CD4-positive, CD25-positive, alpha-beta regulatory T cell (primary cell): ENCODE measurements around the gene PREP. TPM values are rescaled to one million over a fixed set of nuclear protein-coding genes. Genes with fewer than 3 reads are reported as not detected.
"Not testable (repeated sequence)": the region's sequence is repeated elsewhere in the genome, so short reads cannot be mapped to it uniquely, and the experiment has no call there.

Experiments
- ATAC-seq, 2 donors: fragments of 150-1000 bp; cut with Tn5 transposase; one replicate each; pipeline ENCODE4 v1.10.0; 2021; ENCODE audit warnings: low read depth in 2 of 2, moderate number of reproducible peaks in 2 of 2, moderate library complexity in 1 of 2
- DNase-seq, 3 donors: peaks; one replicate each; pipeline versions ENCODE4 v3.0.0 to v3.0.0-alpha.2; 2012 to 2022; ENCODE audit warnings: mixed read lengths in 1 of 3
- H3K27ac ChIP-seq: one replicate; pipeline ENCODE4 v1.7.0; 2013; ENCODE audit warnings: mild to moderate bottlenecking, low read length; ENCODE audit not compliant: insufficient read depth, poor library complexity, severe bottlenecking
- H3K27me3 ChIP-seq: one replicate; pipeline ENCODE4 v1.7.0; 2013; ENCODE audit warnings: low read length; ENCODE audit not compliant: control insufficient read depth, insufficient read depth
- H3K36me3 ChIP-seq: one replicate; pipeline ENCODE4 v1.7.0; 2013; ENCODE audit warnings: mild to moderate bottlenecking, low read length, moderate library complexity; ENCODE audit not compliant: control insufficient read depth, insufficient read depth
- H3K4me1 ChIP-seq: 2 replicates; pipeline ENCODE4 v1.7.0; 2013; ENCODE audit warnings: mild to moderate bottlenecking, low read length; ENCODE audit not compliant: insufficient read depth, control insufficient read depth, poor library complexity, severe bottlenecking
- H3K4me3 ChIP-seq: one replicate; pipeline ENCODE4 v1.7.0; 2013; ENCODE audit warnings: low read depth, mild to moderate bottlenecking, low read length, moderate library complexity
- H3K9me3 ChIP-seq, 2 experiments: 1 replicate in 1 of 2; 2 replicates in 1 of 2; pipeline ENCODE4 v1.7.0; 2013; ENCODE audit warnings: low read length in 2 of 2, mild to moderate bottlenecking in 1 of 2, moderate library complexity in 1 of 2; ENCODE audit not compliant: control insufficient read depth in 2 of 2
- H3K27ac Mint-ChIP-seq, 3 donors: one replicate each; pipeline ENCODE4 v1.8.0; 2020 to 2022; ENCODE audit warnings: mild to moderate bottlenecking in 3 of 3, mixed read lengths in 3 of 3, moderate library complexity in 2 of 3
- H3K27me3 Mint-ChIP-seq: one replicate; pipeline ENCODE4 v1.8.0; 2022; ENCODE audit warnings: mild to moderate bottlenecking, mixed read lengths
- H3K36me3 Mint-ChIP-seq: one replicate; pipeline ENCODE4 v1.8.0; 2020; ENCODE audit warnings: mixed read lengths
- H3K4me1 Mint-ChIP-seq, 4 donors: one replicate each; pipeline ENCODE4 v1.8.0; 2020 to 2022; ENCODE audit warnings: mixed read lengths in 4 of 4, mild to moderate bottlenecking in 1 of 4
- H3K4me3 Mint-ChIP-seq, 4 donors: one replicate each; pipeline ENCODE4 v1.8.0; 2020 to 2022; ENCODE audit warnings: mild to moderate bottlenecking in 4 of 4, mixed read lengths in 4 of 4, moderate library complexity in 3 of 4
- H3K9me3 Mint-ChIP-seq, 7 donors: one replicate each; pipeline ENCODE4 v1.8.0; 2020 to 2022; ENCODE audit warnings: mixed read lengths in 7 of 7, mild to moderate bottlenecking in 3 of 7, moderate library complexity in 2 of 7
- polyA plus RNA-seq, 4 donors: library from polyadenylated mRNA; unstranded; fragments of 300-500 nt; fragmentation: Illumina TruSeq; gene quantifications; one replicate each; pipeline ENCODE4 v1.2.3, GENCODE V29; 2021
- total RNA-seq: library from RNA; stranded (reverse); gene quantifications from one replicate; pipeline ENCODE4 v1.2.3, GENCODE V29; 2022

Gene PREP
- total and polyA plus RNA-seq, 5 donors from 2014 or later = 33.8 to 49.7 (median 41.8) TPM

- Mint-ChIP-seq H3K27ac (no peak overlapping the region), H3K4me1 (no peaks in the 10 kb centered on the region), H3K4me3 (no peak overlapping the region), H3K36me3 (no peaks in the 10 kb centered on the region), H3K27me3 (peaks cover 34% of the 10 kb centered on the region), H3K9me3 (peaks cover 6 to 27% (median 9%) of the 10 kb centered on the region in 7 donors)
- ATAC-seq (no peak), DNase-seq (no peak)
- no peak overlapping the region for H3K4me3 ChIP-seq
- no peak overlapping the region for H3K27ac ChIP-seq
- H3K27me3 ChIP-seq = peaks cover 3% of the 10 kb centered on the region
- H3K4me1 ChIP-seq = no peaks in the 10 kb centered on the region
- H3K9me3 ChIP-seq = peaks cover 0 to 4% of the 10 kb centered on the region in 2 experiments
- H3K36me3 ChIP-seq = no peaks in the 10 kb centered on the region
These were observed 167.7 kb downstream of the PREP start for GRCh38 chr6:105235155-105235554.

GRCh38 chr6:105231771-105232170 is 171.1 kb downstream of the PREP start:
- H3K27ac Mint-ChIP-seq, H3K4me3 ChIP-seq, H3K27ac ChIP-seq, H3K27me3 ChIP-seq, H3K4me1 ChIP-seq, H3K4me3 Mint-ChIP-seq, H3K9me3 ChIP-seq, H3K36me3 Mint-ChIP-seq, ATAC-seq, H3K36me3 ChIP-seq, DNase-seq, H3K4me1 Mint-ChIP-seq: not testable (repeated sequence)
- Mint-ChIP-seq H3K27me3 (peaks cover 21% of the 10 kb centered on the region), H3K9me3 (peaks cover 0 to 19% (median 6%) of the 10 kb centered on the region in 7 donors)

Other genes with a start within 250 kb of the PREP start
- gene POPDC3, start 223.1 kb downstream of the PREP start, total RNA-seq = not detected
- not detected for gene POPDC3, start 223.1 kb downstream of the PREP start, polyA plus RNA-seq